A549 (cell line): ENCODE results near the gene FRG2B.
"Not testable (repeated sequence)": the region's sequence is repeated elsewhere in the genome, so short reads cannot be mapped to it uniquely, and the experiment has no call there.

Source experiments
- CHD2 ChIP-seq: fragments of 150-350 bp; IDR thresholded peaks from 2 replicates; pipeline ENCODE4 v1.6.1; 2014; ENCODE audit warnings: low read length; ENCODE audit not compliant: partially characterized antibody
- POLR2A ChIP-seq: IDR thresholded peaks from 2 replicates; pipeline ENCODE4 v1.6.1; 2012; ENCODE audit warnings: mild to moderate bottlenecking, low read length
- RFX5 ChIP-seq: fragments of 450-650 bp; IDR thresholded peaks from 2 replicates; pipeline ENCODE4 v1.7.1; 2014; ENCODE audit warnings: antibody characterized with exemption, mild to moderate bottlenecking, moderate library complexity
- SREBF2 ChIP-seq: fragments of 450-650 bp; IDR thresholded peaks from 2 replicates; pipeline ENCODE4 v1.6.1; 2014; ENCODE audit warnings: mild to moderate bottlenecking, moderate library complexity
- TF ChIP-seq, protein P1 (sequence below): fragments of >200 bp; sonication (Bioruptor Twin); formaldehyde crosslinking; IDR thresholded peaks from 3 replicates; pipeline ENCODE4 v1.5.1; 2016
- TF ChIP-seq, protein P2 (sequence below): fragments of 200-600 bp; sonication (generic); IDR thresholded peaks from 2 replicates; pipeline ENCODE4 v1.6.1; 2016; ENCODE audit warnings: antibody characterized with exemption, mild to moderate bottlenecking, moderate library complexity

DNA sequence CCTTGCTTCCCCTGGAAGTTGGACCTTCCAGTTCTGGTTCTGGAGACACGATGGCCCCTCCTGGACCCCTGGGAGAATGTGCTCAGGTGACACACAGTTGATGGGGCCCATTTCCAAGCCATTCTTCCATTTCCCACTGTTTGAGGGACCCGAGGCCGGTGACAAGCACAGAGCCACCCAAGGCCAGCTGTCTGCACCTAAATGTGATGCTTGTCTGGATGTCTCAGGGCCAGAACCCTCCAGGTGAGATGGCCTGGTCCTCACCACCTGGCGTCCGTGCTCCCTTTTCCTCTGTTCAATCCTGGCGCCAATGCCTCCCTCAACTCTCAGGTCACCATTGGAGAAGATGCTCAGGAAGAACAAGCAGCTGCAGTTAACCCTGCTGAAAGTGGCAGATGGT lies 33.9 kb upstream of the FRG2B start:
- TF ChIP-seq, protein P1, sequence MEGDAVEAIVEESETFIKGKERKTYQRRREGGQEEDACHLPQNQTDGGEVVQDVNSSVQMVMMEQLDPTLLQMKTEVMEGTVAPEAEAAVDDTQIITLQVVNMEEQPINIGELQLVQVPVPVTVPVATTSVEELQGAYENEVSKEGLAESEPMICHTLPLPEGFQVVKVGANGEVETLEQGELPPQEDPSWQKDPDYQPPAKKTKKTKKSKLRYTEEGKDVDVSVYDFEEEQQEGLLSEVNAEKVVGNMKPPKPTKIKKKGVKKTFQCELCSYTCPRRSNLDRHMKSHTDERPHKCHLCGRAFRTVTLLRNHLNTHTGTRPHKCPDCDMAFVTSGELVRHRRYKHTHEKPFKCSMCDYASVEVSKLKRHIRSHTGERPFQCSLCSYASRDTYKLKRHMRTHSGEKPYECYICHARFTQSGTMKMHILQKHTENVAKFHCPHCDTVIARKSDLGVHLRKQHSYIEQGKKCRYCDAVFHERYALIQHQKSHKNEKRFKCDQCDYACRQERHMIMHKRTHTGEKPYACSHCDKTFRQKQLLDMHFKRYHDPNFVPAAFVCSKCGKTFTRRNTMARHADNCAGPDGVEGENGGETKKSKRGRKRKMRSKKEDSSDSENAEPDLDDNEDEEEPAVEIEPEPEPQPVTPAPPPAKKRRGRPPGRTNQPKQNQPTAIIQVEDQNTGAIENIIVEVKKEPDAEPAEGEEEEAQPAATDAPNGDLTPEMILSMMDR: not testable (repeated sequence)
- TF ChIP-seq RFX5, CHD2, POLR2A, SREBF2: not testable (repeated sequence)
- TF ChIP-seq, protein P2, sequence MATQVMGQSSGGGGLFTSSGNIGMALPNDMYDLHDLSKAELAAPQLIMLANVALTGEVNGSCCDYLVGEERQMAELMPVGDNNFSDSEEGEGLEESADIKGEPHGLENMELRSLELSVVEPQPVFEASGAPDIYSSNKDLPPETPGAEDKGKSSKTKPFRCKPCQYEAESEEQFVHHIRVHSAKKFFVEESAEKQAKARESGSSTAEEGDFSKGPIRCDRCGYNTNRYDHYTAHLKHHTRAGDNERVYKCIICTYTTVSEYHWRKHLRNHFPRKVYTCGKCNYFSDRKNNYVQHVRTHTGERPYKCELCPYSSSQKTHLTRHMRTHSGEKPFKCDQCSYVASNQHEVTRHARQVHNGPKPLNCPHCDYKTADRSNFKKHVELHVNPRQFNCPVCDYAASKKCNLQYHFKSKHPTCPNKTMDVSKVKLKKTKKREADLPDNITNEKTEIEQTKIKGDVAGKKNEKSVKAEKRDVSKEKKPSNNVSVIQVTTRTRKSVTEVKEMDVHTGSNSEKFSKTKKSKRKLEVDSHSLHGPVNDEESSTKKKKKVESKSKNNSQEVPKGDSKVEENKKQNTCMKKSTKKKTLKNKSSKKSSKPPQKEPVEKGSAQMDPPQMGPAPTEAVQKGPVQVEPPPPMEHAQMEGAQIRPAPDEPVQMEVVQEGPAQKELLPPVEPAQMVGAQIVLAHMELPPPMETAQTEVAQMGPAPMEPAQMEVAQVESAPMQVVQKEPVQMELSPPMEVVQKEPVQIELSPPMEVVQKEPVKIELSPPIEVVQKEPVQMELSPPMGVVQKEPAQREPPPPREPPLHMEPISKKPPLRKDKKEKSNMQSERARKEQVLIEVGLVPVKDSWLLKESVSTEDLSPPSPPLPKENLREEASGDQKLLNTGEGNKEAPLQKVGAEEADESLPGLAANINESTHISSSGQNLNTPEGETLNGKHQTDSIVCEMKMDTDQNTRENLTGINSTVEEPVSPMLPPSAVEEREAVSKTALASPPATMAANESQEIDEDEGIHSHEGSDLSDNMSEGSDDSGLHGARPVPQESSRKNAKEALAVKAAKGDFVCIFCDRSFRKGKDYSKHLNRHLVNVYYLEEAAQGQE: not testable (repeated sequence)
